GM21723 (cell line): ENCODE measurements around the gene F10.
"Not testable (repeated sequence)": the region's sequence is repeated elsewhere in the genome, so short reads cannot be mapped to it uniquely, and the experiment has no call there.

Source experiments
- ATAC-seq: cut with Tn5 transposase; IDR thresholded peaks from one replicate; pipeline ENCODE4 v1.9.1; 2021; ENCODE audit warnings: mild to moderate bottlenecking, moderate library complexity; ENCODE audit not compliant: unreplicated experiment

Gene F10

GRCh38 chr13:113098162-113098732, 24.4 kb upstream of the F10 start:
- no peak for ATAC-seq

GRCh38 chr13:113099142-113099541, 23.5 kb upstream of the F10 start:
- ATAC-seq, result no peak

- not testable (repeated sequence) for ATAC-seq
Measured at GRCh38 chr13:113102302-113102701, 20.3 kb upstream of the F10 start.

GRCh38 chr13:113102727-113103126, 19.9 kb upstream of the F10 start:
- no peak for ATAC-seq

- no peak for ATAC-seq
Measured at GRCh38 chr13:113103646-113104045, 19.0 kb upstream of the F10 start.

- ATAC-seq, result no peak
Measured at GRCh38 chr13:113105032-113105920, 17.3 kb upstream of the F10 start, which contains the start of gene F7. F7 (plus strand) TSS chr13:113105791; CDS start chr13:113105842, 51 bp downstream.

- ATAC-seq, result no peak
Measured at GRCh38 chr13:113105921-113106452, 16.6 kb upstream of the F10 start.

GRCh38 chr13:113106711-113107351, 15.8 kb upstream of the F10 start:
- ATAC-seq, result no peak

GRCh38 chr13:113108521-113108920, 14.1 kb upstream of the F10 start:
- not testable (repeated sequence) for ATAC-seq

- ATAC-seq, result no peak
Measured at GRCh38 chr13:113109151-113110047, 13.2 kb upstream of the F10 start.

- no peak for ATAC-seq
Measured at GRCh38 chr13:113110048-113110851, 12.3 kb upstream of the F10 start.

- no peak for ATAC-seq
Measured at GRCh38 chr13:113110852-113111315, 11.7 kb upstream of the F10 start.

GRCh38 chr13:113111821-113112220, 10.8 kb upstream of the F10 start:
- ATAC-seq, result not testable (repeated sequence)

GRCh38 chr13:113112475-113112874, 10.1 kb upstream of the F10 start:
- not testable (repeated sequence) for ATAC-seq

GRCh38 chr13:113112893-113113845, 9.4 kb upstream of the F10 start:
- ATAC-seq, result no peak

- ATAC-seq, result no peak
Measured at GRCh38 chr13:113113846-113114271, 8.7 kb upstream of the F10 start.

- ATAC-seq, result no peak
Measured at GRCh38 chr13:113114511-113115362, 7.9 kb upstream of the F10 start.
